ENCODE data around the gene PGAP3.
A peak's percentile ranks its signal among the peaks of the same experiment; 100 is the strongest.

Gene PGAP3

DNA sequence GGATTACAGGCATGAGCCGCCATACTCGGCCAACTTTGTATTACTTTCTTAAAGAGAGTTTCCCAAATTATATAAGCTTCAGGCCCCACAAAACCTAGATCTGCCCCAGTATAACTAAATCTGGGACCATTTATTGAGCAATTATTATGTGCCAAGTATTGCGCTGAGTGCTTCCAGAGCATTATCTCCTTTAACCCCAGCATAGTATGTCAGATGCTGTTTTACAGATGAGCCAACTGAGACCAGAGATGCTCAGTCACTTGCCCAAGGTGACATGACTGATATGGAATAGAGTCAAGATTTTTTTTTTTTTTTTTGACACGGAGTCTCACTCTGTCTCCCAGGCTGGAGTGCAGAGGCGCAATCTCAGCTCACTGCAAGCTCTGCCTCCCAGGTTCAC, 10.1 kb upstream of the PGAP3 start:
- DNase-seq (no peak), ATAC-seq (no peak)

DNA sequence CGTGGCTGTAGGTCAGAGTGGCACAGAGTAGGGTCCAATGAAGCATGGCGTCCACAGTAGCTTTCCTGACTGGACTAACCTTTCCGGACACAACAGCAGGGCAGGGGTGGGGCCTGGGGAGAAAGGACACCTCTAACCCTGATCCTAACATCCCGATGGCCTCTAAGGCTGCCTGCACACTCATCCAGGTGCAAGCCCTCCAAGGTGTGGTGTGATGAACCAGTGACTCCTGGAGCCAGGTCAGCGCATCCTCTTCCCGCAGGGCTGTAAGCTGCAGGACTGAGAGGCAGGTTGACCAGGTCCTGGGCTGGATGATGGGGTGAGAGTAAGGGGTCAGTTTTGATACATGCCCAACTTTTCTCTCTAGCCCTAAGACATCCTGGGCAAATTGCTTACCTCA, 8.9 kb upstream of the PGAP3 start:
- no peak for DNase-seq
- no peak for ATAC-seq

DNA sequence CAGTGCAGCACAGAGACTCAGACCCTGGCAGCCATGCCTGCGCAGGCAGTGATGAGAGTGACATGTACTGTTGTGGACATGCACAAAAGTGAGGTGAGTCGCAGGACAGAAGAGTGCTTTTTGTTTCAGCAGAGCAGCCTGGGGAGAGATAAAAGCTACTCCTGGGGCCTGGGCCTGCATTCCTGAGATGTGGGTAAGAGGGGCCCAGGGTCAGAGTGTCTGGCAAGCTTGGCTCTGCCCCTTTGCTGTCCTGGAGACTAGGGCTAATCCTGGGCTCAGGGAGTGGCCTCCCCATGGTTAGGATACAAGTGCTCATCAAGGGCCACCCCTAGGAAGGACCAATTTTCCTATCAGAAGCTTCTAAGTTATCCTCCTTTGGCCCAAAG, 7.2 kb upstream of the PGAP3 start:
- no peak for ATAC-seq
- no peak for DNase-seq

DNA sequence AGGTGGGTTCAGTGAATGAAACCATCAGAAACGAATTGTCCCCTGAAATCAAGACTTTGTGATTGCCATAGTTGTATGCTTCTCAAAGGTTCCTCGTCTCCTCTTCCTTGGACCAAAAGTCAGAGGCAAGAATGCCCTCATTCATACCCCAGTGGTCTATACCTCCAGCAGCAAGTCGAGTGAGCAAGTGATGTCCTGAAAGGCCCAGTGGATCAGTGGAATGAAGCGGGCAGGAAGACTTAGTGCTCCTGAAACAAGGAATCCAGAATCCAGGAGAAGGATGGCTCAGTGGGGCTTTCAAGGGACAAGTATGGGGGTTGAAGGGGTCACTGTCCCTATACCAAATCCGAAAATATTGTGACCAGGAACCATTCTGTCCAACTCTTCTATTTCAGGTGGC, 6.7 kb upstream of the PGAP3 start:
- ATAC-seq (no peak), DNase-seq (no peak)

DNA sequence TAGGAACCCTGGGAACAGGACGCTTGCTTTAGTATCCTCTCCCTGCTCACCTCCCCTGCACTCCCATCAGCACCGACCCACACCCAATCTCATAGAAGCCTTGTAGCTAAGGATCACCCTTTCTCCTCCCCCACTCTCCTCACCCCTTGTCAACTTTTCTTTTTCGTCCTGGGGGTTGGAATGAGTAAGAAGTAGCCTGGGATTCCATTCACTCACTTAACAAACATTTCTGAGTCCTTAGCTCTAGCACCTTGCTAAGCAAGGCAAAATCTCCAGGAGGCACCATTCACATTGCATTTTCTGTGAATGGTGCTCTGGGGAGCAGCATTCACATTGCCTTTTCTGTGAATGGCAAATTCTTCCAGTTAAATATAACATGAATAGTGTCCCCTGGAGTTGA, 1.1 kb upstream of the PGAP3 start:
- ATAC-seq: no peak
- DNase-seq: no peak

DNA sequence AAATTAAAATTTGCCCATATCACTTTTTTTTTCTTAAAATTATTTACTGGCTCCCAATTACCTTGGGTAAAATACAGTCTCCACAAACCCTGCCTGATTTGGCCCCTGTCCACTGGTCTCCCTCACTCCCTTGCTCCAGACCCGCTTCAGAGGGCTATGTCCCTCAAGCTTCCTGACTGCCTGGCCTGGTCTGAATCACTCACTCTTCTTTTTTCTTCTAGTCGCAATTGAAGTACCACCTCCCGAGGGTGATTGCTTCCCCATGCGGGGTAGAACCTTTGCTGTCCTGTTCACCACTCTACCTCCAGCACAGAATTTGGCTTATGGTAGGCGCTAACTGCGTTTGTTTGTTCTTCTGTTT, 598 bp upstream of the PGAP3 start:
- no peak for DNase-seq
- ATAC-seq: no peak

DNA sequence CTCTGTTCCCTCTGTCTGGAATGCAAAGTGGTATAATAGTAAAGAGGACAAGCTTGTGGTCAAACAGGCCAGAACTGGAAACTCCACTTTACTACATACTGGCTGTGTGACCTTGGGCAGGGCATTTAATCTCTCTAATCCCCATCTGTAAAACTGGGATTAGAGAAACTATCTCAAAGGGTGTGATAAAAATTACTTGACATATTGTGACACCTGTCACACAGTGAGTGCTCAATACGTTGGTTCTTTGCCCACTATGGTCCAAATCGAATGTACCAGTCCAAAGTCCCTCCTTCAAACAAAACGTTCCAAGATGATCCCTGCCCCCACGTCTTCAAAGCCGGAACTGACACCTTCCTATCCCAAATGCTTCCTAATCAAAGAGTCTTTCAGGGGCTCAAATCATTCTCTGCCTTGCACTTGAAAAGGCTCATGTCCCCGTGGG, 734 bp downstream of the PGAP3 start:
- DNase-seq (no peak), ATAC-seq (no peak)

DNA sequence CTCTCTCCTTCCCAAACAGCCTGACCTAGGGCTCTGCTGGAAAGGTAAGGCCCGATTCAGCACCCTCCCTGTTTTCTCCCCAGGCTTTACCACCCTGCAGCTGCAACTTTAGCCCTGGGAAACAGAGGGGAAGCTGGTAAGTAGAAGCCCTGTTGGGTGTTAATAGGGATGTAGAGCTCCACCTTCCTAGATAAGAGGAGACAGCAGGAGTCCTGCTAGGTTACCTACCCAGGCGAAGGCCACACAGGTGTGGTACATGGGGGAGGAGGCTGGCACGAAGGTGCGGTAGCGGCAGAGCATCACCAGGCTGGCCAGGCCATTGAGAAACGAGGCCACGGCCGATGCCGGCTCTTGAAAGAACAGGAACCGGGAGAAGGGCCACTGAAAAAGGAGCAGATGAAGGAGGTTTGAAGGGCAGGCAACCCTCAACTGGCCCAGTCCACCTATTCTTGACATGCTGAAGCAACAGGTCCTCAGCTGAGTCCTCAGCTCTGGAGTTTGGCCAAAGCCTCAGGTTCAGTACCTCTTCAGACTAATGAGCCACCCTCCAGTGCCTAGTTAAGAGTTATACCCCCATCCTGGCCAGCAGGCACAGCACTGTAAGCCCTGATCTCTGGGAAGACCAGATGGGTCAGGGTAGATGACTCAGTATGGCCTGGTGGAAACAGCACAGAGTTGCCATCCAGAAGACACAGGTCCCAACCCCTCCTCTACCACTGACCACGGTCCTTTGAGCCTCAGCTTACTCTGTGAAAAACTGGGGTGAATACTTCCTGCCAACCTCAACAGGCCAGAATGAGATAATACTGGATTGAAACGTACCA, 3.3 kb downstream of the PGAP3 start:
- no peak for DNase-seq
- ATAC-seq: no peak

DNA sequence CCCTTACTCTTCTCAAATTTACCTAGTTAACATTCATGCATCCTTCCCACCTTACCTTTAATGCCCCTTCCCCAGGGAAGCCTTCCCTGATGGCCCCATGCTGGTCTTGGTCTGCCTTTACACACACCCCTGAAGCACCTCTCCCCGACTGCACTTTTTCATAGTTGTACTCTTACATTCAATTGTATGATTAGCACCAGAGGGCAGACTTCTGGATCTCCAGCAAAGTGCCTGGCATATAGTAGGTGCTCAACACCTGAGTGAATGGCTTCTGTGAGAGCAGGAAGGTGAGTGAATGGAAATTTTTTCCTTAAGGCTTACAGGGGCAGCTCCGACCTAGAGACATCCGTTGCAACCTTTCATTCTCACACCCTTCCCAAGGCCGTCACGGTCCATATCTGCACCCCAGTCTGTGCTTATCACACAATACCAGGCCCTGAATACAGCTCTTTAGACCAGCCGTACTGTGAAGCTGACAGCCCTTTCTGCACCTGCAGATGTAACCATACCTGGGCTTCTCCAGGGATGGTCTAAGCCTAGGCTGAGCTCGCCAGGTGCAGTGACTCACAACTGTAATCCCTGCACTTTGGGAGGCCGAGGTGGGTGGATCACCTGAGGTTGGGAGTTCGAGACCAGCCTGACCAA, 4.4 kb downstream of the PGAP3 start:
- ATAC-seq (no peak), DNase-seq (no peak)

DNA sequence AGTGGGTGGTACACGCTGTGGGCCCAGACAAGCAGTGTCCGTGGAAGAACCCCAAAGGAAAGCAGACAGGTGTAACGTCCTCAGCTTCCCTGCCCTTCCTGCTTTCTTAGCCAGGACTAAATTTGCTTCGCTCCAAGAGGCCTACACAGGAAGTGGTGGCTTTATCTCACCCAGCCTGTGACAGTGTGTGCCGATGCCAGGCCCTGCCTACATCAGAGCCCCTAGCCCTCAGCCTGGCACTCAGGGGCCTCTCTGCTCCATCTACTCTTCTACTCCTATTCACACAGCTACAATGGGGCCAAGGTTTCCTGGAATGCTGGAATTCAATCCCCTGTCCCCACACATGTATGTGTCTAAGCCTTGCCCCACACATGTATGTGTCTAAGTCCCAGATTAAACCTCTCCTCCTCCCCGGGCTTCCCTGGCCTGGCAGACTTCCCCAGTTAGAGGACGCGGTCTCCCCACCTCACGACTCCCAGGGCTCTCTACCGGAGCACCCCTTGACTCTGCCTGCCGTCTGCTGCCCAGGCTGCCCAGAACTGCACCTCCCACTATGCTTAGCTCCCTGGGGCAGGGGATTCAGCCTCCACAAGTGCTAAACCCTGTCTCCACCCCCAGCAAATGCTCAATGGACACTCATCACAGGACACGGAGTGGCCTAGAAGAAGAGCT, 8.2 kb downstream of the PGAP3 start:
- peak; percentile 49 for DNase-seq

DNA sequence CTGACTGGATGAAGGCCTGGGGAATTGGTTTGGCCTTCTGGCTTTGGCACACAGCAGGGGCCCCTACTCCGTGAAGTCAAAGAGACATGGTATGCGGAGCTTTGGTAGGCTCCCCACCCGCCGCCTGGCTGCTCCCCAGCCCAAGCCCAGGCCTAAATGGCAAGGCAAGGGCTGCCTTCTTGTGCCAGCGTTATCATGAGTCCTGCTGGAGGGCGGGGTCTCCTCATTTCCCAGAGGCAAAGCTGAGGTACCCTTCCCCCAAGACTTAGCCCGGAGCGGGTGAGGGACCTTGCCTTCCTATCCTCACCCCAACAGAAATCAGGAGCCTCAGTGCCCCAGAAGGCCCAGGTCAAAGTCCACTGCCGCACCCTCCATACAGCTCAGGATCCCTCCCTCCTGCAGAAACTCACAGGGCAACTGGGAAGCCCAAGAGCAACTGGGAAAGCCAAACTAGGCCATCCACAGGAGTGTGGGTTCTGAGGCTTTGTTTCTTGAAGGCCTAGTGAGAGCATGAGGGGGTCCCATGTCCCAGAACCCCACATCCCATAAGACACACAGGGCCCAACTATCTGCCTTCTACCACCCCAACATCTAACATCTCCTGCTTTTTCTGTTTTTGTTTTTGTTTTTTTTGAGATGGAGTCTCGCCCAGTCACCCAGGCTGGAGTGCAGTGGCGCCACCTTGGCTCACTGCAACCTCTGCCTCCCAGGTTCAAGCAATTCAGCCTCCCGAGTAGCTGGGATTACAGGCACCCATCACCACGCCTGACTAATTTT, 9.3 kb downstream of the PGAP3 start:
- DNase-seq (no peak), ATAC-seq (no peak)

More for the DNA sequence above, 8.2 kb downstream of the PGAP3 start:
- ATAC-seq: peak; percentile 60

DNA sequence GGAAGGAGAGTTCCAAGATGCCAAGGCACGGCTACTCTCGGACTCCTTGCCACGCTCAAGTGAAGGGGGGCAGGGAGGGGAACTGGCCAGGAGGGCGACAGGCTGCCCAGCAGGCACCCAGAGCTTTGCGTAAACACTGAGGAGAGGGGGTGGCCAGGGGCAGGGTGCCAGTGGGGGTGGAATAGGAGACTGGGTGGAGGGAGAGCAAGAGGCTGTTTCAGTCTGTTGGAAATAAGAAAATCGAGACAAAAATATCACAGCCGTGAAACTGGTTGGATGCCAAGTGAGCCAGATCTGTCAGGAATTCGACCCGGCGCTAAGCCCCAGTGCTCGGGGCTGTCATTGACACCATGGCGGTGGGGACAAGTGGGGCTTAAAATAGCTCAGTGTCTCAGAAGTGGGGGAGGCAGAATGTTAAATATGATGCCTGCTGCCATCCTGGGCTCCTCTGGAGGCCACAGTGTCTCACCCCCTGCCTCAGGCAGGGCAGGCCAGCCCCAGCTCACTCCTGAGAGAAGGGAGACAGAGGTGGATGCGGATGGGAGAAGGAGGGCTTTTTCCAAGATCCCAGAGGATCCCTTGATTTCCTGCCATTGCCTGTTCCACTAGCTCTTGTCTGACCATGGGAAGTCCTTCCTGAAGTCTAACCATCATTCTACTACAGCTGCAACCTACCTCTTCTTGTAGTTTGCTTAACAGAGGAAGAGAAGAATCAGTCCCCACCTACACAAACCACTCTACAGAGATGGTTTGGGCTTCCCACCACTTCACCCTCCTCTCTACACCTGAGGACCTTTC, 10.1 kb downstream of the PGAP3 start:
- DNase-seq (no peak), ATAC-seq (no peak)

DNA sequence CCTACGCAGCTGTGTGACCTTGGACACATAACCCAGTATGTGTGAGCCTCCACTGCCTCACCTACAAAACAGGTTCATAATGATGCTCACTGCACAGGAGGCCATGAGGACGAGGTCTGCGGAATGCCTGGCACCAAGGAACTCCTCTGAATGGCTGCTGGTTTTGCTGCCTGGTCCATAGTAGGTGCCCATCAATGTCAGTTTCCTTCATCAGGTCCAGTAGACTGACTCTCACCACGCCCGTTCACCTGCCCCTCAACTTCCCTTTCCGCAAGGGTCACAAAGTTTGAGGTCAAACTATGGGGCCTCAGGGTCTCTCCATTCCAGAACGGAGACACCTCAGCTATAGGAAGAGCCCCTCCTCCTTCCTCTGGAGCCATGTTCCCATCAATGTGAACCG, 10.8 kb downstream of the PGAP3 start:
- no peak for ATAC-seq
- DNase-seq: no peak

DNA sequence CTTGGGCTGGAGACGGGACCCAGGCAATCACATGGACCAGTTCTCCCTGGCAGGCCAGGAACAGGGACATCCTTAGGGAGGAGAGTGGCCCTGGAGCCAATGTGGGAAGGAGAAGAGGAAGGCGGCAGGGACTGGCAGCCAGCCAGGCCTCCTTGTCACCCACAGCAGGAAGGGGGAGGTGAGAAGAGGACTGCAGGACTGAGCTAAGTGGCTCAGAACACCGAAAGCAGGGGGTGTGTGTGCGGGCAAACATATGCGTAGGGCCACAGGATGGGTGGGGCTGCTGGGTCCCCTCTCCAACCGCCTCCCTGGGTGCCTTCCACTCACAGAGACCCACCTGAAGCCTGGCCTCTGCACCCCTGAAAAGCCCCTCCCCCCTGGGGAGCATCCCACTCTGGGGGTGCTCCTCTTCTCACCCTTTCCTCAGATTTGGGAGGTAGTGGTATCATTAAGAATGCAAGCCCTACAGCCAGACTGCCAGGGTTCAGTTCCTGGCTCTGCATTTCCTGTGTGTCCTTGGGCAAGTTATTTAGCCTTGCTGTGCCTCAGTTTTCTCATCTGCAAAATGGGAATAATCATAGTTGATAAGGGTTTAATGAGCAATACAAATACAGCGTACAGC, 11.5 kb downstream of the PGAP3 start:
- ATAC-seq (peak; percentile 61), DNase-seq (peak; percentile 55)

DNA sequence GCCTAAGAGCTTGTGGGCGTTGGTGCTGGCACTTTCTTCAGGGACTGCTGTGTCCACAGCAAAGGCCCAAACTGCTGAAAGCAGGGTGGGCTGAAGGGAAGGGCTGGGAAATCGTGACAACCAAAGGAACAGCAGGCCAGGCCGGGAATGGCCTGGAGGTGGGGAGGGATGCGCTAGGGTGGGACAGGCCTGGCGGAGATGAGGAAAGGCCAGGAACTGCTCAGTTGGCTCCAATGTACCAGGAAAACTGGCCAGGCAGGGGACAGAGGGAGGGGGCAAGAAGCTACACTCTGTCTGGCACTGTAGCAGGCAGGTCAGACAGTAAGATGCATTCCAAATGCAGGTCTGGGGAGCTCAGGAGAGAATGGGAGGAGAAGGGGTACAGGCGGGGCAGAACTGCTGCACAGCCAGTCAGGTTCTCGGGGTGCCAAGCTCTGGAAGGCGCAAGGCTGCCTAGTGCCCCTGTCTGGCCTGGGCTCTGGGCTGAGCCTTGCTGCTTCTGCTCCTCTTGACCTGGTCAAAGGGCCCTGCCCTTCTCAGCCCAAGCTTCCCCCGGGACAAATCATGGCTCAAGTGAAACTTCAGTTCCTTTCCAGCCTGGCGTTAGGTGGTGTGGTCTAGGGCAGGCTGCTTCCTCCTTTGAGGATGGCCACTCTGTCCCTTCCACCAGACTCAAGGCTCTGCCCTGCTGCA, 12.3 kb downstream of the PGAP3 start:
- DNase-seq (no peak), ATAC-seq (no peak)

DNA sequence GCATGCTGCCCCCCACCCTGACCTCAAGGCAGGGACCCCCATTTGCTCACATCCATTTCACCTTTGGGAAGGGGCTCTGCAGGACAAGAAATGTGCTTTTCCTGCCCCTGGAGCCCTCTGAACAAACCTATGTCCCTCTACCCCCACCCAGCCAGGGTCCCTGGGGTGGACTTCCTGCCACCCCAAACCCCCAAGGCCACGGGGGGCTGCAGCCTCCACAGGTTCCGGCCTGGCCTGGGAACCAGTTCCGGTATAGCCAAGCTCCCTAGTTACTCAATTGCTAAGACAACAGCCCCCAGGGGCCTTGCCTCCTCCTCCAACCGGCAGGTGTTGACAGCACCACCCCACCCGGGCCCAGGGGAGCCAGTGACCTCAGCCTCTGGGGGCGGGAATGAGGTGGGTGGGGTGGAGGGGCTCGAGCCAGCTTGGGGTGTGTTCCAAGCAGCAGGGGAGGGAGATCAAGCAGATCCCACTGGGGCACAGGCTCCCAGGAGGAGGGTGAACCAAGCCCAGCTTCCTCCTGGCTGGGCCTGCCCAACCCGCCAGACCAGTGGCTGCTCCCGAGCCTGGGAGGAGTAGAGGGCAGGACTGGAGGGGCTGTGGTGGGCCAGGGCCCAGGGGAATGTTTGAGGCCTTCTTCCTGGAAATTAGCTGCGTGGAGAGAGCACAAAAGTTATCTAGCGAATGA, 13.0 kb downstream of the PGAP3 start:
- no peak for DNase-seq
- no peak for ATAC-seq

DNA sequence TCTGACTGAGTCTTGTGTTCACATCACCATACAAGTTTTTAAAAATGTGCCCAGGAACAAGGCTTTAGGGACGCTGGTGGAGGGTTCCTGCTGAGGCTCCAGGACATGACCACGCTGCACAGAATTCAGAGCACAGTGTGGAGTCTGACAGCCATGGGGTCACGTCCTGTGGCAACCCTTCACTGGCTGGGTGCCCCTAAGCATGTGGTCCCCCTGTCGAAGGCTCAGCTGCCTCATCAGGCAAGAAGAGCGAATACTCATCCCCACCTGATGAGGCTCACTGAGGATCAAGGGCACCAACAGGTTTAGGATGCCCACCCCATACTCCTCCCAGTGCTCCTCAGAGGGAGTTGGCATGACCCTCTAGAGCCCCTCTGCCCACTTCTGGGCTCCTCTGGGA, 13.7 kb downstream of the PGAP3 start:
- no peak for ATAC-seq

DNA sequence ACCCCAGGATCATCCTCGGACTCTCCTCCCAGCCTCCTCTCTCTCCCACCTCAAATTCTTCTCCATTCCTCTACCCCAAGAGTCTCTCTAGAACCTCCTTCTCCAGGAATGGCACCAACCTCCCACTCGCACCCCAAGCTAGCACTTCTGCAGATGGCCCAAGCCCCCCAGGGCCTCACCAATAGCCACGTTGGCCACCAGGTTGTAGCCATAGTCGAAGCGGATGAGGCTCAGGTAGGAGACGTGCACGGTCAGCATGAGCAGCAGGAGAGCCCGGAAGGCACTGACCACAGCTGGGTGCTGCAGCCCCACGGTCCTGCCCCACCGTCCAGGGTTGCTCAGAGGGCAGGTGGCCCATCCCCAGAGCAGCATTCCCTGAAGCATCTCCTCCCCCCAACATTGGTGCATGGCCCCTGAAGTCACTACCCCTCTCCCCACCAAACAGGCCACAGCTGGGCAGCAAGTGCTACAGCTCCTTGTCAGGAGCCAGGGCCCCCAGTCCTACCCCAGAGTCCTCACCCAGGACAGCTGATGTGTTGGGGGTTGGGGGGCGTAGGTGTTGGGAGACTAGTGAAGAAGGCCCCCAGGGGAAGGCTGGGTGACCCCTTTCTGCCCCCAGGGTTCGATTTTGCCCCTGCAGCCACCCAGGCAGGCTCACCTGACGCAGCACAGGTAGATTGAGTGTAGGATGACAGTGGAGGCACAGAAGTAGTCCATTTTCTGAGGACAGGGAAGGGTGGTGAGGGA, 14.3 kb downstream of the PGAP3 start:
- ATAC-seq (no peak), DNase-seq (no peak)

More for the DNA sequence above, 13.7 kb downstream of the PGAP3 start:
- DNase-seq: no peak
